Measurements from ENCODE around the gene HUNK.

Gene HUNK

DNA sequence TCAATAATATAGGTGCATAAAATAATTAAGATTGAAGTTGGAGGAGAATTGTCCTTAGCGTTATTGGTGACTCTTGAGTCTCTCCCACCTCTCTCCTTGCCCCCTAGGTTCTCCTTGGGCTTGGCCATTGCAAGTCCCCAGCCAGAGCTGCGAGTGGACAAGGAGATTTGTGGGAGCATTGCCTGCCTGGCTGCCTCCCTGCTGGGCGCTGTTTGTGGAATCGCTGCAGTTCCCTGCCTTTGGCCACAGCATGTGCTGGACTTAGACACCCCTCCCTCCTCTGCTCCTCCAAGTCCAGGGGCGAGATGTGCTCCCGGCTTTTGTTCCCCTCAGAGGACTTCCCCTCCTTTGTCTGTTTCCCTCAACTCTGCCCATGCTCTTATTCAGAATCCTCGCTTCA is 21.9 kb upstream of the HUNK start:
- TF ChIP-seq EGR1 (IDR thresholded peaks at IDR 0.05): no peak
- no peak for TF ChIP-seq NFIC (IDR thresholded peaks at IDR 0.05)
- TF ChIP-seq, protein P1, sequence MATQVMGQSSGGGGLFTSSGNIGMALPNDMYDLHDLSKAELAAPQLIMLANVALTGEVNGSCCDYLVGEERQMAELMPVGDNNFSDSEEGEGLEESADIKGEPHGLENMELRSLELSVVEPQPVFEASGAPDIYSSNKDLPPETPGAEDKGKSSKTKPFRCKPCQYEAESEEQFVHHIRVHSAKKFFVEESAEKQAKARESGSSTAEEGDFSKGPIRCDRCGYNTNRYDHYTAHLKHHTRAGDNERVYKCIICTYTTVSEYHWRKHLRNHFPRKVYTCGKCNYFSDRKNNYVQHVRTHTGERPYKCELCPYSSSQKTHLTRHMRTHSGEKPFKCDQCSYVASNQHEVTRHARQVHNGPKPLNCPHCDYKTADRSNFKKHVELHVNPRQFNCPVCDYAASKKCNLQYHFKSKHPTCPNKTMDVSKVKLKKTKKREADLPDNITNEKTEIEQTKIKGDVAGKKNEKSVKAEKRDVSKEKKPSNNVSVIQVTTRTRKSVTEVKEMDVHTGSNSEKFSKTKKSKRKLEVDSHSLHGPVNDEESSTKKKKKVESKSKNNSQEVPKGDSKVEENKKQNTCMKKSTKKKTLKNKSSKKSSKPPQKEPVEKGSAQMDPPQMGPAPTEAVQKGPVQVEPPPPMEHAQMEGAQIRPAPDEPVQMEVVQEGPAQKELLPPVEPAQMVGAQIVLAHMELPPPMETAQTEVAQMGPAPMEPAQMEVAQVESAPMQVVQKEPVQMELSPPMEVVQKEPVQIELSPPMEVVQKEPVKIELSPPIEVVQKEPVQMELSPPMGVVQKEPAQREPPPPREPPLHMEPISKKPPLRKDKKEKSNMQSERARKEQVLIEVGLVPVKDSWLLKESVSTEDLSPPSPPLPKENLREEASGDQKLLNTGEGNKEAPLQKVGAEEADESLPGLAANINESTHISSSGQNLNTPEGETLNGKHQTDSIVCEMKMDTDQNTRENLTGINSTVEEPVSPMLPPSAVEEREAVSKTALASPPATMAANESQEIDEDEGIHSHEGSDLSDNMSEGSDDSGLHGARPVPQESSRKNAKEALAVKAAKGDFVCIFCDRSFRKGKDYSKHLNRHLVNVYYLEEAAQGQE (IDR thresholded peaks at IDR 0.05; ENCODE audit: low read depth): no peak
- no peak for TF ChIP-seq EP300 (IDR thresholded peaks at IDR 0.05; ENCODE audit: borderline replicate concordance)
- no peak for TF ChIP-seq TAF1 (IDR thresholded peaks at IDR 0.05; ENCODE audit: low read depth)
- no peak for TF ChIP-seq FOXM1 (IDR thresholded peaks at IDR 0.05; ENCODE audit: borderline replicate concordance, low read depth)
- no peak for TF ChIP-seq CEBPB (IDR thresholded peaks at IDR 0.05)
- TF ChIP-seq, protein P2, sequence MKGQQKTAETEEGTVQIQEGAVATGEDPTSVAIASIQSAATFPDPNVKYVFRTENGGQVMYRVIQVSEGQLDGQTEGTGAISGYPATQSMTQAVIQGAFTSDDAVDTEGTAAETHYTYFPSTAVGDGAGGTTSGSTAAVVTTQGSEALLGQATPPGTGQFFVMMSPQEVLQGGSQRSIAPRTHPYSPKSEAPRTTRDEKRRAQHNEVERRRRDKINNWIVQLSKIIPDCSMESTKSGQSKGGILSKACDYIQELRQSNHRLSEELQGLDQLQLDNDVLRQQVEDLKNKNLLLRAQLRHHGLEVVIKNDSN (IDR thresholded peaks at IDR 0.05): no peak
- no peak for TF ChIP-seq RAD21 (IDR thresholded peaks at IDR 0.05; ENCODE audit: low read depth)
- no peak for TF ChIP-seq TCF12 (IDR thresholded peaks at IDR 0.05; ENCODE audit: low read depth)
- TF ChIP-seq, protein P3, sequence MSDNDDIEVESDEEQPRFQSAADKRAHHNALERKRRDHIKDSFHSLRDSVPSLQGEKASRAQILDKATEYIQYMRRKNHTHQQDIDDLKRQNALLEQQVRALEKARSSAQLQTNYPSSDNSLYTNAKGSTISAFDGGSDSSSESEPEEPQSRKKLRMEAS (IDR thresholded peaks at IDR 0.05): no peak

DNA sequence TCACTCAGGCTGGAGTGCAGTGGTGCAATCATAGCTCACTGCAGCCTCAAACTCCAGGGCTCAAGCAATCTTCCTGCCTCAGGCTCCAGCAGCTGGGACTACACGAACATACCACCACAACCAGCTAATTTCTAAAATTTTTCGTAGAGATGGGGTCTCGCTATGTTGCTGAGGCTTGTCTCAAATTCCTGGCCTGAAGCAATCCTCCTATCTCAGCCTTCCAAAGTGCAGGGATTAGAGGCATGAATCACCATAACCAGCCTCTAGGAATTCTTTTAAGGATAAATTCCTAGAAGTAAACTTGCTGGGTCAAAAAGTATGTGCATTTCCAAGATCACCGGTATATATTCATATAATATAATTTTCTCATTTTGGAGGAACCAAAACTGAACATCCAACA is 17.6 kb upstream of the HUNK start:
- TF ChIP-seq EP300 (IDR thresholded peaks at IDR 0.05; ENCODE audit: borderline replicate concordance) (no peak), NFIC (IDR thresholded peaks at IDR 0.05) (no peak), EGR1 (IDR thresholded peaks at IDR 0.05) (no peak), TCF12 (IDR thresholded peaks at IDR 0.05; ENCODE audit: low read depth) (no peak), RAD21 (IDR thresholded peaks at IDR 0.05; ENCODE audit: low read depth) (no peak), ZBTB7A (IDR thresholded peaks at IDR 0.05; ENCODE audit: low read depth) (no peak), FOXM1 (IDR thresholded peaks at IDR 0.05; ENCODE audit: borderline replicate concordance, low read depth) (no peak), CEBPB (IDR thresholded peaks at IDR 0.05) (no peak), TAF1 (IDR thresholded peaks at IDR 0.05; ENCODE audit: low read depth) (no peak), CREB1 (IDR thresholded peaks at IDR 0.05; ENCODE audit: low read depth) (no peak)
- TF ChIP-seq, protein P2 (IDR thresholded peaks at IDR 0.05): no peak
- TF ChIP-seq, protein P3 (IDR thresholded peaks at IDR 0.05): no peak
- TF ChIP-seq, protein P1 (IDR thresholded peaks at IDR 0.05; ENCODE audit: low read depth): no peak

DNA sequence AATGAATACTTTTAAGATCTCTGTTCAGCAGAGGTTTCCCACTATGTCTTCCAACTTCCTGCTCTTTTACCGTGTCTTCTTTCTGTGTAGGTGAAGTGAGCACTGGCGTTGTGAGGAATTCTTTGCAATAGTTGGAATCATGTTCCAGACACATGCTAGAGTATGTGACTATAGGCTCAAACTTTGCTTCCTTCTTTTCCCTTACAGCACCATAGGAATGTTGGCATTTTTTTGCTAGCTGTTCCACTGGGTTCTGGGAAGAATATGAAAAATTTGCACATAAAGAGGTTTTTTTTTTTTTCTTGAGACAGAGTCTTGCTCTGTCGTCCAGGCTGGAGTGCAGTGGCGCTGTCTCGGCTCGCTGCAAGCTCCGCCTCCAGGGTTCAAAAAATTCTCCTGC is 15.7 kb upstream of the HUNK start:
- no peak for TF ChIP-seq TEAD4 (IDR thresholded peaks at IDR 0.05)
- TF ChIP-seq, protein P1 (IDR thresholded peaks at IDR 0.05; ENCODE audit: low read depth): no peak
- TF ChIP-seq TAF1 (IDR thresholded peaks at IDR 0.05; ENCODE audit: low read depth): no peak
- no peak for TF ChIP-seq EP300 (IDR thresholded peaks at IDR 0.05; ENCODE audit: borderline replicate concordance)
- no peak for TF ChIP-seq EGR1 (IDR thresholded peaks at IDR 0.05)
- TF ChIP-seq CREB1 (IDR thresholded peaks at IDR 0.05; ENCODE audit: low read depth): no peak
- TF ChIP-seq FOXM1 (IDR thresholded peaks at IDR 0.05; ENCODE audit: borderline replicate concordance, low read depth): no peak
- TF ChIP-seq TCF12 (IDR thresholded peaks at IDR 0.05; ENCODE audit: low read depth): no peak
- no peak for TF ChIP-seq CEBPB (IDR thresholded peaks at IDR 0.05)
- TF ChIP-seq, protein P3 (IDR thresholded peaks at IDR 0.05): no peak
- no peak for TF ChIP-seq RAD21 (IDR thresholded peaks at IDR 0.05; ENCODE audit: low read depth)
- TF ChIP-seq YY1 (IDR thresholded peaks at IDR 0.05; ENCODE audit: low read depth): no peak
- TF ChIP-seq ZBTB7A (IDR thresholded peaks at IDR 0.05; ENCODE audit: low read depth): no peak
- no peak for TF ChIP-seq NFIC (IDR thresholded peaks at IDR 0.05)

DNA sequence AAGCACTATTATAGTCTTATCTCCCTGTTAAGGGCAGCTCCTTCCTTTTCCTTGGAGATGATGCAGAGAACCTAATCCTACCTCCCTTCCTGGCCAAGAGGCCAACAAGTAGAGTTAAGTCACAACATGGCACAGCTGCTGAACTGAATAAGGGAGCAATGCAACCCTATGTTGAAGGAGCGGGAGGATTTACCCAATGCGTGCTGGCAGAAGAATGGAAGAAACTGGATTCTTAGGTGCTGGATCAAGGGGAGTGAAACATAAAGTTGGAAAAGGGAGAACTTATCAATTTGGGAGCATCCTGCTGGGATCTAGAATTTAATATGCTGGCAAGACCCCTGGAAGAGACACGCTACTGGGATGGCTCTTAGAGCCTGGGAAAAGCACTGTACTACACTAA is 12.0 kb upstream of the HUNK start:
- TF ChIP-seq TEAD4 (IDR thresholded peaks at IDR 0.05): no peak
- no peak for TF ChIP-seq NFIC (IDR thresholded peaks at IDR 0.05)
- TF ChIP-seq, protein P3 (IDR thresholded peaks at IDR 0.05): no peak
- no peak for TF ChIP-seq RAD21 (IDR thresholded peaks at IDR 0.05; ENCODE audit: low read depth)
- no peak for TF ChIP-seq EP300 (IDR thresholded peaks at IDR 0.05; ENCODE audit: borderline replicate concordance)
- TF ChIP-seq FOXM1 (IDR thresholded peaks at IDR 0.05; ENCODE audit: borderline replicate concordance, low read depth): no peak
- no peak for TF ChIP-seq TAF1 (IDR thresholded peaks at IDR 0.05; ENCODE audit: low read depth)
- TF ChIP-seq ZBTB7A (IDR thresholded peaks at IDR 0.05; ENCODE audit: low read depth): no peak
- TF ChIP-seq EGR1 (IDR thresholded peaks at IDR 0.05): no peak
- TF ChIP-seq, protein P1 (IDR thresholded peaks at IDR 0.05; ENCODE audit: low read depth): no peak
- no peak for TF ChIP-seq CREB1 (IDR thresholded peaks at IDR 0.05; ENCODE audit: low read depth)
- no peak for TF ChIP-seq YY1 (IDR thresholded peaks at IDR 0.05; ENCODE audit: low read depth)
- TF ChIP-seq CEBPB (IDR thresholded peaks at IDR 0.05): no peak
- TF ChIP-seq TCF12 (IDR thresholded peaks at IDR 0.05; ENCODE audit: low read depth): no peak
- TF ChIP-seq, protein P2 (IDR thresholded peaks at IDR 0.05): no peak
